Measurements from ENCODE around the gene THRB.

DNA sequence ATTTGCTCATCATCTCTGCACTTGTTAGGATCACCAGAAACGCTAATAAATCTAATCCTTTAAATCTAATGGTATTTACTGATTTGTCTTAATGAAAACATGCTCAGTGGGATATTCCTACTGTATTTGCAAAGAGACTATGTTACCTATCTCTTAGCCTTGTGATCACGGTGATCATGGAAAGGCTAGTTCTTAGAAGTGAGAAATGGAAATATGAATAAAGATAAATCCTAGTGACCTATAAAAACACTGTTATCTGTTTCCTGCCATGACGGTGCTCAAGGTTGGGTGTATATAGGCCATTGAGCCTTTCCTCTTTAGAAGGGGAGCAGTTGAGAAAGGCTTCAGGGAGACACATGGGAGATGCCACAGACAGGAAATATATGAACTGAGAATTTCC is 116.3 kb downstream of the THRB start:
- no peak for TF ChIP-seq POLR2A (IDR thresholded peaks at IDR 0.05; ENCODE audit: low read depth, low read length)
- no peak for TF ChIP-seq TAF1 (IDR thresholded peaks at IDR 0.05; ENCODE audit: low read depth, low read length)
- TF ChIP-seq POLR2AphosphoS5 (IDR thresholded peaks at IDR 0.05; ENCODE audit: low read depth, low read length), result no peak
